Smooth muscle cell (in vitro differentiated cells): ENCODE measurements around the gene NDUFA1. TPM values are rescaled to one million over a fixed set of nuclear protein-coding genes. Genes with fewer than 3 reads are reported as not detected.

Source experiments
- DNase-seq: peaks from one replicate; lab custom pipeline; 2025; ENCODE audit not compliant: unreplicated experiment; lab: John Stamatoyannopoulos, UW
- H2AFZ ChIP-seq: fragments of 200-600 bp; sonication (generic); 2 replicates; pipeline ENCODE4 v1.6.0; 2016; ENCODE audit warnings: antibody characterized with exemption, low read depth, mild to moderate bottlenecking
- H3F3A ChIP-seq: fragments of 200-600 bp; sonication (generic); 2 replicates; pipeline ENCODE4 v1.6.0; 2017; ENCODE audit warnings: antibody characterized with exemption, low read depth
- H3K27ac ChIP-seq: fragments of 200-600 bp; sonication (generic); 2 replicates; pipeline ENCODE4 v1.5.1; 2016; ENCODE audit warnings: low read depth, mild to moderate bottlenecking
- H3K27me3 ChIP-seq: fragments of 200-600 bp; sonication (generic); 2 replicates; pipeline ENCODE4 v1.6.1; 2016; ENCODE audit warnings: low read depth, mild to moderate bottlenecking
- H3K36me3 ChIP-seq: fragments of 200-600 bp; sonication (generic); 2 replicates; pipeline ENCODE4 v1.5.1; 2016; ENCODE audit warnings: low read depth
- H3K4me1 ChIP-seq: fragments of 200-600 bp; sonication (generic); 2 replicates; pipeline ENCODE4 v1.5.1; 2016; ENCODE audit warnings: low read depth
- H3K4me2 ChIP-seq: fragments of 200-600 bp; sonication (generic); 2 replicates; pipeline ENCODE4 v1.6.0; 2016; ENCODE audit warnings: mild to moderate bottlenecking
- H3K4me3 ChIP-seq: fragments of 200-600 bp; sonication (generic); 2 replicates; pipeline ENCODE4 v1.5.1; 2016; ENCODE audit warnings: mild to moderate bottlenecking
- H3K79me2 ChIP-seq: fragments of 200-600 bp; sonication (generic); 2 replicates; pipeline ENCODE4 v1.6.0; 2016; ENCODE audit warnings: low read depth, mild to moderate bottlenecking
- H3K9ac ChIP-seq: fragments of 200-600 bp; sonication (generic); 2 replicates; pipeline ENCODE4 v1.6.0; 2016; ENCODE audit warnings: low read depth
- H3K9me3 ChIP-seq: fragments of 200-600 bp; sonication (generic); replicated peaks from 2 replicates; pipeline ENCODE4 v1.5.1; 2016; ENCODE audit warnings: low read depth
- H4K20me1 ChIP-seq: fragments of 200-600 bp; sonication (generic); 2 replicates; pipeline ENCODE4 v1.6.0; 2016; ENCODE audit warnings: low read depth
- CTCF ChIP-seq: fragments of 200-600 bp; sonication (generic); IDR thresholded peaks from 2 replicates; pipeline ENCODE4 v1.5.1; 2017; ENCODE audit warnings: borderline replicate concordance, mild to moderate bottlenecking, antibody characterized with exemption; ENCODE audit not compliant: insufficient read depth, poor library complexity, severe bottlenecking
- WGBS: methylation state at CpG from one replicate; pipeline ENCODE4 v1.1.7; 2016; ENCODE audit warnings: low lambda C conversion rate; 5-methylcytosine and 5-hydroxymethylcytosine counted together
- polyA plus RNA-seq: library from polyadenylated mRNA; unstranded; fragments of >200 nt; fragmentation: Nextera tagmentation; extraction: Ambion mirVana; gene quantifications from 2 replicates; pipeline ENCODE4 v1.2.1, GENCODE V29; 2016
- total RNA-seq: library from RNA; depleted of rRNA; stranded (reverse); fragments of >200 nt; gene quantifications from 2 replicates; pipeline ENCODE4 v1.2.3, GENCODE V29; 2014

NDUFA1 gene
- total and polyA plus RNA-seq, 2 experiments from 2014 or later, result 76.4 to 282 TPM

- Histone ChIP-seq H2AFZ (peak overlapping the region; percentile 62), H3K9ac (peak overlapping the region; percentile 78), H3F3A (no peaks in the 10 kb centered on the region), H3K79me2 (peaks cover 13% of the 10 kb centered on the region), H3K27me3 (no peaks in the 10 kb centered on the region), H3K4me3 (peak overlapping the region; percentile 66), H3K4me2 (peak overlapping the region; percentile 83), H3K36me3 (no peaks in the 10 kb centered on the region), H4K20me1 (peaks cover 3% of the 10 kb centered on the region), H3K9me3 (no peaks in the 10 kb centered on the region), H3K27ac (peak overlapping the region; percentile 86), H3K4me1 (no peaks in the 10 kb centered on the region)
- WGBS, result 39% methylated on average over 25 of the region's 25 CpGs
- no peak for DNase-seq
- no peak for TF ChIP-seq CTCF
These were observed 953 bp upstream of the NDUFA1 start for GRCh38 chrX:119870626-119871131.

- peak overlapping the region; percentile 66 for H3K4me3 ChIP-seq
- no peaks in the 10 kb centered on the region for H3K27me3 ChIP-seq
- 33% methylated on average over 26 of the region's 26 CpGs for WGBS
- DNase-seq, result no peak
- H4K20me1 ChIP-seq, result peaks cover 3% of the 10 kb centered on the region
- no peak for TF ChIP-seq CTCF
- H3K79me2 ChIP-seq, result peaks cover 13% of the 10 kb centered on the region
- no peaks in the 10 kb centered on the region for H3K4me1 ChIP-seq
- H3K27ac ChIP-seq, result peak overlapping the region; percentile 86
- peak overlapping the region; percentile 78 for H3K9ac ChIP-seq
- no peaks in the 10 kb centered on the region for H3K36me3 ChIP-seq
- H3K9me3 ChIP-seq, result no peaks in the 10 kb centered on the region
- H3K4me2 ChIP-seq, result peak overlapping the region; percentile 83
- peak overlapping the region; percentile 62 for H2AFZ ChIP-seq
- H3F3A ChIP-seq, result no peaks in the 10 kb centered on the region
These were observed 410 bp upstream of the NDUFA1 start for GRCh38 chrX:119871245-119871598.

- TF ChIP-seq CTCF, result no peak
- no peak overlapping the region for H3K4me2 ChIP-seq
- no peaks in the 10 kb centered on the region for H3F3A ChIP-seq
- no peak for DNase-seq
- no peak overlapping the region for H3K9ac ChIP-seq
- no peak overlapping the region for H3K27ac ChIP-seq
- H3K4me1 ChIP-seq, result no peaks in the 10 kb centered on the region
- H3K79me2 ChIP-seq, result peaks cover under 1% of the 10 kb centered on the region
- 80% methylated on average over 2 of the region's 2 CpGs for WGBS
- no peaks in the 10 kb centered on the region for H3K36me3 ChIP-seq
- H3K4me3 ChIP-seq, result no peak overlapping the region
- H2AFZ ChIP-seq, result no peak overlapping the region
- H3K27me3 ChIP-seq, result no peaks in the 10 kb centered on the region
- H3K9me3 ChIP-seq, result no peaks in the 10 kb centered on the region
- peaks cover 3% of the 10 kb centered on the region for H4K20me1 ChIP-seq
These were observed 7.1 kb downstream of the NDUFA1 start for GRCh38 chrX:119878740-119879139.

- no peak for TF ChIP-seq CTCF
- Histone ChIP-seq H3F3A (no peaks in the 10 kb centered on the region), H3K36me3 (no peaks in the 10 kb centered on the region), H3K4me3 (no peak overlapping the region), H3K9ac (no peak overlapping the region), H4K20me1 (peaks cover 3% of the 10 kb centered on the region), H3K27me3 (no peaks in the 10 kb centered on the region), H3K4me2 (no peak overlapping the region), H3K4me1 (no peaks in the 10 kb centered on the region), H3K79me2 (no peaks in the 10 kb centered on the region), H3K27ac (no peak overlapping the region), H2AFZ (no peak overlapping the region), H3K9me3 (no peaks in the 10 kb centered on the region)
- WGBS, result 86% methylated on average over 5 of the region's 5 CpGs
- DNase-seq, result no peak
These were observed 8.4 kb downstream of the NDUFA1 start for GRCh38 chrX:119880076-119880475.
